HFF-Myc (cell line): ENCODE data around the gene POLD3.

ENCODE experiments used
- DNase-seq: peaks from one replicate; pipeline ENCODE4 v3.0.0-alpha.2; 2011; ENCODE audit warnings: low read depth; ENCODE audit errors: extremely low read depth
- H3K4me3 ChIP-seq: replicated peaks from 2 replicates; pipeline ENCODE4 v1.5.1; 2011; ENCODE audit warnings: low read depth, mild to moderate bottlenecking, control low read depth, low read length
- TF ChIP-seq, protein P1 (sequence below): IDR thresholded peaks from 2 replicates; pipeline ENCODE4 v1.5.1; 2012; ENCODE audit warnings: mild to moderate bottlenecking, low read depth, low read length, control low read depth; ENCODE audit errors: missing control alignments

Gene POLD3

DNA sequence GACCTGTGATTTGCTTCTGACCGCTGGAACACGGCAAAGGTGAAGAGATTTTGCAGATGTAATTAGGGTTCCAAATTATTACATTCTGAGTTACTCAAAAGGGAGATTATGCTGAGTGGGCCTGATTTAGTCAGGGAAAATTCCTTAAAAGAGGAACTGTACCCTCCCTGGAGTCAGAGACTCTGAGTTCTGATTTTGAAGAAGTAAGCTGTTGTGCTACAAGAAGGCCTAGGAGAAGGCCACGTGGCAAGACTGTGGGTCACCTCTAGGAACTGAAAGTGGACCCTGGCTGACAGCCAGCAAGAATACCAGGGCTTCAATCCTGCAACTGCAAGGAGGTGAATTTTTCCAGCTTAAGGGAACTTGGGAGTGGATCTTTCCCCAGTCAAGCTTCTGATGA is 93.5 kb downstream of the POLD3 start:
- TF ChIP-seq, protein P1, sequence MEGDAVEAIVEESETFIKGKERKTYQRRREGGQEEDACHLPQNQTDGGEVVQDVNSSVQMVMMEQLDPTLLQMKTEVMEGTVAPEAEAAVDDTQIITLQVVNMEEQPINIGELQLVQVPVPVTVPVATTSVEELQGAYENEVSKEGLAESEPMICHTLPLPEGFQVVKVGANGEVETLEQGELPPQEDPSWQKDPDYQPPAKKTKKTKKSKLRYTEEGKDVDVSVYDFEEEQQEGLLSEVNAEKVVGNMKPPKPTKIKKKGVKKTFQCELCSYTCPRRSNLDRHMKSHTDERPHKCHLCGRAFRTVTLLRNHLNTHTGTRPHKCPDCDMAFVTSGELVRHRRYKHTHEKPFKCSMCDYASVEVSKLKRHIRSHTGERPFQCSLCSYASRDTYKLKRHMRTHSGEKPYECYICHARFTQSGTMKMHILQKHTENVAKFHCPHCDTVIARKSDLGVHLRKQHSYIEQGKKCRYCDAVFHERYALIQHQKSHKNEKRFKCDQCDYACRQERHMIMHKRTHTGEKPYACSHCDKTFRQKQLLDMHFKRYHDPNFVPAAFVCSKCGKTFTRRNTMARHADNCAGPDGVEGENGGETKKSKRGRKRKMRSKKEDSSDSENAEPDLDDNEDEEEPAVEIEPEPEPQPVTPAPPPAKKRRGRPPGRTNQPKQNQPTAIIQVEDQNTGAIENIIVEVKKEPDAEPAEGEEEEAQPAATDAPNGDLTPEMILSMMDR = no peak
- H3K4me3 ChIP-seq = no peak overlapping the region

DNA sequence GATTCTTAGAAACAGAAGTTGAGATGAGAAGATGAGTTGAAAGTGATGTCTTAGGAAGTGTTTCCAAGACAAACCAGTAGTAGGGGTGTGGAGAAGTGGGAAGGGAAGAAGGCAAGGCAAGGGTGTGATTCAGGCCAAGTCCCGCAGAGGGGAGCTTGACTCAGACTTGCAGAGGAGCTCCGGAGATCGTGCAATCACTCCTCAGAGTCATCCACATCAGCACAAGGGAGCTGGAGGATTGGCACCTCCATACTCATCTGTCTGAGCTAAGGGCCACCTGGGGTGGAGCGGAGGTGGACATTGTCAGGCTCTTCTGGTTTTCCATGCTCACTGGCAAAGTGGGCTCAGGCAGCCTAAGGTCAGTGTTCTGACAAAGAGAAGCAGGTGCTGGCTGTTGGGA is 94.4 kb downstream of the POLD3 start:
- TF ChIP-seq, protein P1 = no peak
- no peak for DNase-seq
- H3K4me3 ChIP-seq = no peak overlapping the region

More for the DNA sequence above, 93.5 kb downstream of the POLD3 start:
- DNase-seq = no peak

DNA sequence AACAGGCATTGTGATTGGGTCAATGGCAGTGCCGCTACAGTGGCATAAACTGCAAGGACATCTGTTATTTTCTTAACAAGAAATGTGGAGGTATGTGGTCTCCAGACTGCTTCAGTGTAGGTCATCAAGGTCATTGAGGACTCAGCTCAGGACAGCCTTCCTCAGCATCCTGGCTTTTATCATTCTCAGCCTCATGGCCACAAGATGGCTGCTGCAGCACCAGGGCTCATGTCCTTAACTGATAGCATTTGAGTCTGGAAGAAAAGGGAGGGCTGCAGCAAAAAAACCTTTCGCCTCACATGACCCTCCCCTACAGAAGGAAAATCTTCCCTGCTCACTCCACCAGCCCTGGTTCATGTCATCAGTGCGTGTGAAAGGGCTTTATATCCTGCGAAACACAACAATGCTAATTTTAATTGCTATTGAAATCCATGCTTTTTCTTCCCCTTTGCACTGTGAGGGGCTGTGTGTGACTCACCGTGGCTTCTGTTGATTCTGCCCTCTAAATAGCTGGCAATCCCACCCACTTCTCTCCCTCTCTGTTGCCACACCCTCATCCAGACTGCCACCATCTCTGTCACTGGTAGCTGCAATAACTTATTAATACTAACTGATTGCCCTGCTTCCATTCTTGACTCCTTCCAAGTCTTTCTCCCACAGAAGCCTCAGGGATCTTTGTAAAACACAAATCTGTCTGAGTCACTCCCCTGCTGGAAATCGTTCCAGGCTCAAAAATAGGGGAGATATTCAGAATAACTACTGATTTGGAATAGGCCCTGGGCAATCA is 95.0 kb downstream of the POLD3 start:
- DNase-seq = no peak
- TF ChIP-seq, protein P1 = no peak
- H3K4me3 ChIP-seq = no peak overlapping the region

DNA sequence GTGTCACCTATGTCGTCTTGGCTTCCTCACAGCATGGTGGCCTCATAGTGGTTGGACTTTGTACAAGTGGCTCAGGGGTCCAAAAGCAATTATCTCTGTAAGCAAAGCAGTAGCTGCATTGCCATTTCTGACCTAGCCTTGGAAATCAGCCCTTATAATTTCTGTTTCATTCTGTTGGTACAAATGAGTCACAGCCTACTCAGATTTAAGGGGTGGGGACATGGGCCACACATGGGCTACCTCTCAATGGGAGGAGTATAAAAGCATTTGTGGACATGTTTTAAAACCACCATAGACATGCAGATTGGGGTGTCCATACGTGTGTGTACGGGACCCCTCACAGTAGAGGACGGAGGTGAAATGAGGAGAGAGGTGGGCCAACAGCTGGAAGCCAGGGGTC is 97.3 kb downstream of the POLD3 start:
- H3K4me3 ChIP-seq = no peak overlapping the region
- TF ChIP-seq, protein P1 = no peak
- no peak for DNase-seq

DNA sequence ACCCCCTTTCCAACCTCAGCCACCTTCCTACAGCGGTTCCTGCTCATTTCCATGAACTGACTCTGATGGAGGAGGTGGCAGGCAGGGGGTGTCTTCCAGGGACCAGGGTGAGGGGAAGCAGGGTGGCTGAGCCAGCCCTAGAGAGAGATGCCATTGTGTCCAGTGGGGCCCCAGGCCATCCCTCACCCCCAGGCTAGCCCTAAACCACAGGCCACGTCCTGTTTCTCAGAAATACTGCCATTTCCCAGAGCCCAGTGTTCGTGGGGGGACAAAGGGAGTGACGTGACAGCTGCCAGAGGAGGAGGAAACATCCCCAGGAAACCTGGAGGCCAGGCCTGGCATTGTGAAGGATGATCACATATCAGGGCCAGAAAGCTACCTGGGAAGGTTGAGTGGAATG is 99.4 kb downstream of the POLD3 start:
- no peak for DNase-seq
- TF ChIP-seq, protein P1 = no peak
- H3K4me3 ChIP-seq = no peak overlapping the region
